GM12801 (cell line): ENCODE measurements around the gene FGF16.

ENCODE experiments used
- CTCF ChIP-seq: IDR thresholded peaks from one replicate; pipeline ENCODE4 v1.5.1; 2011; ENCODE audit warnings: control low read depth; ENCODE audit not compliant: insufficient read length; ENCODE audit errors: extremely low read depth

The FGF16 gene

GRCh38 chrX:77426811-77427210, 20.4 kb upstream of the FGF16 start:
- TF ChIP-seq CTCF, result no peak

- no peak for TF ChIP-seq CTCF
Observed at GRCh38 chrX:77427611-77428010, 19.6 kb upstream of the FGF16 start.

GRCh38 chrX:77428551-77428950, 18.6 kb upstream of the FGF16 start:
- no peak for TF ChIP-seq CTCF

- TF ChIP-seq CTCF, result no peak
Observed at GRCh38 chrX:77431227-77431626, 16.0 kb upstream of the FGF16 start.

GRCh38 chrX:77433001-77433400, 14.2 kb upstream of the FGF16 start:
- no peak for TF ChIP-seq CTCF

GRCh38 chrX:77434962-77435361, 12.2 kb upstream of the FGF16 start:
- no peak for TF ChIP-seq CTCF

- TF ChIP-seq CTCF, result no peak
Observed at GRCh38 chrX:77436271-77436670, 10.9 kb upstream of the FGF16 start.

GRCh38 chrX:77436682-77437081, 10.5 kb upstream of the FGF16 start:
- TF ChIP-seq CTCF, result no peak
